Stimulated activated naive CD4-positive, alpha-beta T cell (primary cell): ENCODE results near the gene ME1.
"Not testable (repeated sequence)": the region's sequence is repeated elsewhere in the genome, so short reads cannot be mapped to it uniquely, and the experiment has no call there.

ENCODE experiments used
- DNase-seq, 6 experiments: peaks; one replicate each; lab custom pipeline; 2025; lab: John Stamatoyannopoulos, UW

The ME1 gene

GRCh38 chr6:83352424-83353061 lies 78.3 kb downstream of the ME1 start:
- no peak for DNase-seq

GRCh38 chr6:83343121-83343520 lies 87.7 kb downstream of the ME1 start:
- no peak for DNase-seq

DNA sequence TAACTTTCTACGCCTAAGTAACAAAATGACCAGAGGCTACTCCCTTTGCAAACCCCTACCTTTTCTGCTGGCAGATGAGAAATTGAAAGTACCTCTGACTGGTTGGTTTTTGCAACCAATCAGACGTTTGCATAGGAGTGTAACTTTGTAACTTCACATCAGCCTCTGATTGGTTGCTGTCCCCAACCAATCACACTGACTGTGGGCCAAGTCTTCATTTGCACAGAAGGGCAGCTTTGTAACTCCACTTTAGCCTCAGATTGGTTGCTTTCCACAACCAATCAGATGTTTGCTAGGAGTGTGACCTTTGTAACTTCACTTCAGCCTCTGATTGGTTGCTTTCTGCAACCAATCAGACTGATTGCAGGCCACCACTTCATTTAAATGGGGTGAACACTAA lies 89.1 kb downstream of the ME1 start:
- no peak for DNase-seq

- not testable (repeated sequence) for DNase-seq
These were observed 96.9 kb downstream of the ME1 start for GRCh38 chr6:83333916-83334315.

GRCh38 chr6:83333500-83333899 lies 97.4 kb downstream of the ME1 start:
- no peak for DNase-seq

DNA sequence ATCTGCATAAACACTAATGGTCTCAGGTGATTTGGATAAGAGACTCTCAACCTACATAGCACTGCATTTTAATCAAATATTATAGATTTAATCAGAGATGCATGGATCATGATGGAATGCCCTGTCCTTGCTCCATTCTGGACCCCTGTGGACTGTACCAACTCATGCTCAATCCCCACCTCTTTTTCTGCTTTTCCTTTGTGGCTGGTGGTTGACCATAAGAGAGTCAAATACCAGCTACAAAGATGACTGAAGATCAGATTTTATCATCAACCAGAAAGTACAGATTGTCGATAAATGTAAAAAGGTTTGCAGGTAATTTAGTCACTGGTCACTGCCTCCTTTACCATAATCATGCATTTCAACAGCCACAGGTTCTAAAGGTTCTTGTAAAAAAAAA lies 116.2 kb downstream of the ME1 start:
- no peak for DNase-seq

GRCh38 chr6:83313882-83314281 lies 117.0 kb downstream of the ME1 start:
- no peak for DNase-seq

DNA sequence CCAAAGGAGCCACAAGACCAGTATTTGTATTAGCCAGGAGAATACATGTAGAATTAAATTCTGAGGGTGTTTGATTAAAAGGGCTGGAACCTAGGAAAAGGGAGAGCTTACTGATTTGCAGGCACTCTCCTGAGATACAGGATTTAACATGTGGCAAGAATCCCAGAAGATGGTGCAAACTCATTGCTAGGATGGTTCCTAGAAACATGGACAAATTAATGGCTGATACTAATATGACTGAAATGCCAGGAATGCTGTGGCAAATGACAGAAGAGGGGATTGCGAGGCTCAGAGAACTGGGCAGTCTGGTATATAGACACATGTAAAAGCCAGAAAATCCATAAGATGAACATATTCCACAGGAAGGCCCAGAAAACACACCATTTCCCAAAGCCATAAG lies 119.6 kb downstream of the ME1 start:
- no peak for DNase-seq

- DNase-seq, result no peak
These were observed 120.8 kb downstream of the ME1 start for GRCh38 chr6:83310046-83310445.

GRCh38 chr6:83309344-83309743 lies 121.5 kb downstream of the ME1 start:
- no peak for DNase-seq

DNA sequence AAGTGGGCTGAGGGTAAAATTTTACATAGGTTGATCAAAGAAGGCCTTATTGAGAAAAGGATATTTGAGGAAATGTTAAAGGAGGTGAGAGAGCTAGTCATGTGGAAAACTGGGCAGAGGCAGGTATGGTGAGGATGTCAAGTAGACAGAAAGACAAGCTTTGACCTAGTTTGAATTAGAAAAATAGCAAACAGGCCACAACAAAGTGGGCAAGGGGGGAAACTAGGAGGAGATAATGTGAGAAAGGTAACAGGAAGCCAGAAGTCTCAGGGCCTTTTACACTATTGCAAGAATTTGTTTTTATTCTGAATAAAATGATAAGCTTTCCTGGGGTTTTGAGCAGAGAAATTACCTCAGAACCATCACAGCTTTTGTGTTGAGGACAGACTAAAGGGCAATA lies 122.0 kb downstream of the ME1 start:
- DNase-seq, result no peak

DNA sequence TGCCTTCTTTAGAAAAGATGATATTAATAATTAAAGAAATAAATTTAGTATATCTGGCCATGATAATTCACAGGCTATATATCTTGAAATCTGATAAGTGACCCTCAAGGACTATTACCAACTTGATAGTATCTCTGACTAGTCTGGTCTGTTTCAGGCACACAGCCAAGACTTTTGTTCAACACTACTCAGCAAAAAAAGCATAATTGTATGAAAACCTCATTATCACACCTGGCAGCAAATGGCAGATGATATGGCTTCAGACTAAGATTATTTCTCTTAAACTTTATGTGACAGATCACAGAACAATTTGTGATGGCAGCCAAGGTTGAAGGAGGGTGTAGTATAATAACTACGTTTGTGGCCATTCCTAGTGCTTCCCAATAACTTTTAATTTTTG lies 123.0 kb downstream of the ME1 start:
- no peak for DNase-seq

GRCh38 chr6:83303426-83303825 lies 127.4 kb downstream of the ME1 start:
- no peak for DNase-seq

DNA sequence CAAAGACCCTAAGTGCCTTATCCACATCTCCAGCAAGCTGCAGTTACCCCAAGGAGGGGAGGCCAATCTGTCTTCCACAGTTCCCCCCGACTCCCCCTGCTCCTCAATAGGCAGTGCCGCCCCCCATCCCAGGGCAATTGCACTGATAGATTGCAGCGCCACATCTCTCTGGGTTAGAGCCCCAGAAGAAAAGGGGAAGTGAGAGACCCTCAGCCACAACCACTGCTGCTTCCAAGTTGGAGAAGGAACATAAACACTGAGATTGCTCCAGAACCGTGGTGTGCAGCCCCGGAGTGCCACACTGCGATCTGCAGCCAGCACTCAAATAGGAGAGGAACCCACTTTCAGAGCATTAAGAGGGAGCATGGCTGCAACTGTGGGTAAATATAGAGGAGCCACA lies 136.2 kb downstream of the ME1 start:
- DNase-seq, result no peak

GRCh38 chr6:83292900-83293843 lies 137.7 kb downstream of the ME1 start:
- no peak for DNase-seq

DNA sequence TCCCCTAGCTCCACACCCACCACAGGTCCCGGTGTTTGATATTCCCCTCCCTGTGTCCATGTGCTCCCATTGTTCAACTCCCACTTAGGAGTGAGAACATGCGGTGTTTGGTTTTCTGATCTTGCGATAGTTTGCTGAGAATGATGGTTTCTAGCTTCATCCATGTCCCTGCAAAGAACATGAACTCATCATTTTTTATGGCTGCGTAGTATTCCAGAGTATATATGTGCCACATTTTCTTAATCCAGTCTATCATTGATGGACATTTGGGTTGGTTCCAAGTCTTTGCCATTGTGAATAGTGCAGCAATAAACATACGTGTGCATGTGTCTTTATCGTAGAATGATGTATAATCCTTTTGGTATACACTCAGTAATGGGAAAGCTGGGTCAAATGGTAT lies 143.6 kb downstream of the ME1 start:
- not testable (repeated sequence) for DNase-seq

DNA sequence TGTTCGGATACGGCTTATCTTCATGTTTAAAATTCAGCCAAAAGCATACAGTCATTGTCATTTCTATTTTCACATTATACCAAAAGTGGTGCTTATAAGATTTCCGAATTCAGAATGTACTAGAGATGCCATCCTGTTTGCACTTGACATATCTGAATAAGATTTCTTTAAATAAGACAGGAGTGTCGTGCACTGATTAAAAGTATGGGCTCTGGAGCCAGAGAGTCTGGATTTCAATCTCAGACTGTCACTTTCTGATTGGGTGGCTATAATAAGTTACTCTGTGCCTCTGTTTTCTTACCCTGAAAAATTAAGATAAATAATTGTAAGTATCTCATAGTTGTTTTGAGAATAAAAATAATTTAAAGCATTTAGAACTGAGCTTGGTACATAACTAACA lies 144.9 kb downstream of the ME1 start:
- DNase-seq, result no peak

GRCh38 chr6:83273596-83273995 lies 157.3 kb downstream of the ME1 start:
- no peak for DNase-seq

DNA sequence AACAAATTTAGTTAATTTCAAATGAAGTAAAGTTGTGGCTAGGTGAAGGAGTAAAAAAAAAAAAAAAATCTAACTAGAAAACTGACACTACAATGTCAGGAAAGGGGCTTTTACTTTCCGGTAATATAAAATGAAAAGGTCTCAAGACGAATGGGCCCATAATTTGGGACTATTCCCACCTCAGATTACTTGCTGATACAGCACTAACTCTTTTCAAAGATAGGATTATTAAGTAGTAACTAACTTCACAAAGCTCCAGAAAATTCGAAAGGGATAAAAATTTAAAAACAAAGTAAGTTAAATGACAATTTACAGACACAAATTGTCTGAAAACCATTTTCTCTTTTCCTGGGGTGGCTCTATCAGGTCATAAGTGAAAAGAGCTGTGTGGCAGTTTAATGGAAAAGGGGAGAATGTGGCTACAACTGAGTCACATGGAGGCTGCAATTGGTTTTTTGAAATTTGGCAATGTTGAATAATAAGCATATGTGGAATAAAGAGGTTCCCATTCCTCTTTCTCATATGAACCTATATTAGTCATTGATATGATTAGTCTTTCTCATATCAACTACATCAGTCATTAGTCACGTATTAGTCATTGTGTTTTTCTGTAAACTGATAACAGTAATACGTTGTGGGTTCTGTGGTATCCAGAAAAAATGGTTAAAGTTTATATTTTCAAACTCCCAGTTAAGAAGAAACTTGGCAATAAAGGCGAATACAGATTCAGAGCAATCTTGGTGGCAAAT lies 159.7 kb downstream of the ME1 start:
- DNase-seq, result no peak

GRCh38 chr6:83265384-83265783 lies 165.5 kb downstream of the ME1 start:
- no peak for DNase-seq

- DNase-seq, result no peak
These were observed 170.3 kb downstream of the ME1 start for GRCh38 chr6:83260577-83260976.

GRCh38 chr6:83258517-83258916 lies 172.3 kb downstream of the ME1 start:
- DNase-seq, result no peak

GRCh38 chr6:83257791-83258190 lies 173.1 kb downstream of the ME1 start:
- DNase-seq, result no peak
